ENCODE data around the gene MRPS2. TPM values are rescaled to one million over a fixed set of nuclear protein-coding genes. Genes with fewer than 3 reads are reported as not detected.

Gene MRPS2
- total and polyA plus RNA-seq, 10 of the 15 experiments (the other 5 are each of a cell fraction or from before 2014, with no cell fraction given) = 3.3 to 103 (median 69.5) TPM

DNA sequence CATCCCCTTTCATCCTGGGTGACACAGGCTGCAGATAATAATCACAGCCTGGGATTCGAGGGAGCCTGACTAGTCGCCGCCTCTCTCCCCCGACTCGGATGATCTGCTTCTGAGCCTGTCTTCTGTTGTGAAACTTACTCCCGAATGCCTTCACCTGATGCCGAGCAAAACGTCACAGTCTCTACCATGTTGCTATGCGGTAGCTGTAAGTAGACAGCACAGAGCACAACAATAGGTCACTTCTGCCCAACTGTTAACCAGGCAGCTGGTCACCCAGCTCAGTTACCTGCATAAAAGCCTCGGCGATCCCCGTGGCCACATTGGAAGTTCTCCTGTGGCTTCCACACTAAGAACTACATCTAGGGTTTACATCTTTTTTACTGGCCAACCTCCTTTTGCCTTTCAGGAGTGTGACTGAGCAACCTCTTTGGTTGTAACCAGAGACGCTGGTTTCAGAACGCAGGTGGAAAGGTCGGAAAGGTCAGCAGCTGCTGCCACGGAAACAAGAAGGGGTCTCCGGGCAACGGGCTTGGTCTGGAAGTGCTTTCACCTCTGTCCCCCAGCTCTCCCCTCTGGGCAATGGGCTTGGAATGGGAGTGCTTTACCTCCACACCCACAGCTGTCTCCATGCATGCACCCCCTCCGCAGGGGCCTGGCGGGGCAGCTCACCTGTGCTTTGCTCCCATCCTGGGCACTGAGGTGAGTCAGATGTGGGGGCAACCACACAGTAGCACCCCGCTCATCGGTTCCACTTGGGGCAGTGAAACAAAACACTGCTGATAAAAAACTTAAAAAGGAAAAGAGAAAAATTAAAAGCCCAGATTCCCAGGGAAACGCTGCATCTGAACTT is 28.5 kb upstream of the MRPS2 start:
- 48% methylated on average over 23 of the region's 23 CpGs for WGBS (ENCODE audit: insufficient coverage, insufficient replicate concordance, low lambda C conversion rate, missing lambda C conversion rate)
- Histone ChIP-seq H3K79me2 (ENCODE audit: control insufficient read depth, insufficient read depth, low read length) (no peaks in the 10 kb centered on the region), H3K9ac (ENCODE audit: control insufficient read depth, insufficient read depth, low read length) (no peak overlapping the region), H3K9me3 (replicated peaks; ENCODE audit: control insufficient read depth, insufficient read depth, low read length) (no peaks in the 10 kb centered on the region), H3K4me3 (no peak overlapping the region), H3K36me3 (ENCODE audit: control insufficient read depth in 2 of 2, insufficient read depth in 2 of 2, low read length in 1 of 2) (no peaks in the 10 kb centered on the region), H3K4me1 (ENCODE audit: control insufficient read depth, insufficient read depth, low read length) (no peaks in the 10 kb centered on the region), H2AFZ (ENCODE audit: control insufficient read depth, low read depth, low read length) (no peak overlapping the region), H4K20me1 (ENCODE audit: control insufficient read depth, insufficient read depth) (no peaks in the 10 kb centered on the region), H3K27ac (ENCODE audit: control insufficient read depth, insufficient read depth) (no peak overlapping the region), H3K27me3 (replicated peaks in 1 of 2; ENCODE audit: control insufficient read depth in 2 of 2, insufficient read depth in 2 of 2, low read length in 1 of 2) (0 out of 4 replicates have a peak, but pooled peaks cover 0 to 2% of the 10 kb centered on the region in 2 experiments), H3K4me2 (ENCODE audit: control insufficient read depth, insufficient read depth) (no peak overlapping the region)
- DNase-seq (ENCODE audit: low read depth, low spot score) (no peak), ATAC-seq (no peak), FAIRE-seq (no peak)
- in situ Hi-C loops (cut with MboI) = no loop called here
- intact Hi-C loops (cut with micrococcal nuclease; ENCODE audit: unreplicated experiment) = no loop called here
- ChIA-PET SMC1A (ENCODE audit: uncharacterized antibody, unreplicated experiment) (no interaction called here), CTCF (no interaction called here), POLR2A (no interaction called here), RAD21 (ENCODE audit: unreplicated experiment) (no interaction called here)
- BruUV-seq (replicated peaks) = no TSS peak
- TF ChIP-seq, protein P1, sequence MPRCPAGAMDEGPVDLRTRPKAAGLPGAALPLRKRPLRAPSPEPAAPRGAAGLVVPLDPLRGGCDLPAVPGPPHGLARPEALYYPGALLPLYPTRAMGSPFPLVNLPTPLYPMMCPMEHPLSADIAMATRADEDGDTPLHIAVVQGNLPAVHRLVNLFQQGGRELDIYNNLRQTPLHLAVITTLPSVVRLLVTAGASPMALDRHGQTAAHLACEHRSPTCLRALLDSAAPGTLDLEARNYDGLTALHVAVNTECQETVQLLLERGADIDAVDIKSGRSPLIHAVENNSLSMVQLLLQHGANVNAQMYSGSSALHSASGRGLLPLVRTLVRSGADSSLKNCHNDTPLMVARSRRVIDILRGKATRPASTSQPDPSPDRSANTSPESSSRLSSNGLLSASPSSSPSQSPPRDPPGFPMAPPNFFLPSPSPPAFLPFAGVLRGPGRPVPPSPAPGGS (IDR thresholded peaks at IDR 0.05; ENCODE audit: borderline replicate concordance, insufficient read depth, low read depth, low read length, poor library complexity, severe bottlenecking) = no peak
- no peak for TF ChIP-seq JUNB (IDR thresholded peaks at IDR 0.05)
- no peak for TF ChIP-seq CHD1 (IDR thresholded peaks at IDR 0.05; ENCODE audit: low read depth, low read length)
- no peak for TF ChIP-seq NFIC (IDR thresholded peaks at IDR 0.05; ENCODE audit: low read depth, low read length)
- TF ChIP-seq STAT3 (IDR thresholded peaks at IDR 0.05; ENCODE audit: low read depth, low read length) = no peak
- no peak for TF ChIP-seq SIN3A (IDR thresholded peaks at IDR 0.05; ENCODE audit: low read depth, low read length)
- TF ChIP-seq POLR2AphosphoS5 (IDR thresholded peaks at IDR 0.05; ENCODE audit: low read length) = no peak
- no peak for TF ChIP-seq LARP7 (IDR thresholded peaks at IDR 0.05)
- TF ChIP-seq, protein P2, sequence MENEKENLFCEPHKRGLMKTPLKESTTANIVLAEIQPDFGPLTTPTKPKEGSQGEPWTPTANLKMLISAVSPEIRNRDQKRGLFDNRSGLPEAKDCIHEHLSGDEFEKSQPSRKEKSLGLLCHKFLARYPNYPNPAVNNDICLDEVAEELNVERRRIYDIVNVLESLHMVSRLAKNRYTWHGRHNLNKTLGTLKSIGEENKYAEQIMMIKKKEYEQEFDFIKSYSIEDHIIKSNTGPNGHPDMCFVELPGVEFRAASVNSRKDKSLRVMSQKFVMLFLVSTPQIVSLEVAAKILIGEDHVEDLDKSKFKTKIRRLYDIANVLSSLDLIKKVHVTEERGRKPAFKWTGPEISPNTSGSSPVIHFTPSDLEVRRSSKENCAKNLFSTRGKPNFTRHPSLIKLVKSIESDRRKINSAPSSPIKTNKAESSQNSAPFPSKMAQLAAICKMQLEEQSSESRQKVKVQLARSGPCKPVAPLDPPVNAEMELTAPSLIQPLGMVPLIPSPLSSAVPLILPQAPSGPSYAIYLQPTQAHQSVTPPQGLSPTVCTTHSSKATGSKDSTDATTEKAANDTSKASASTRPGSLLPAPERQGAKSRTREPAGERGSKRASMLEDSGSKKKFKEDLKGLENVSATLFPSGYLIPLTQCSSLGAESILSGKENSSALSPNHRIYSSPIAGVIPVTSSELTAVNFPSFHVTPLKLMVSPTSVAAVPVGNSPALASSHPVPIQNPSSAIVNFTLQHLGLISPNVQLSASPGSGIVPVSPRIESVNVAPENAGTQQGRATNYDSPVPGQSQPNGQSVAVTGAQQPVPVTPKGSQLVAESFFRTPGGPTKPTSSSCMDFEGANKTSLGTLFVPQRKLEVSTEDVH (IDR thresholded peaks at IDR 0.05; ENCODE audit: low read depth, partially characterized antibody) = no peak
- no peak for TF ChIP-seq STAT1 (conservative IDR thresholded peaks at IDR 0.05)
- TF ChIP-seq NR2C2 (IDR thresholded peaks at IDR 0.05; ENCODE audit: borderline replicate concordance, control insufficient read depth, insufficient read length, low read depth) = no peak
- TF ChIP-seq, protein P3, sequence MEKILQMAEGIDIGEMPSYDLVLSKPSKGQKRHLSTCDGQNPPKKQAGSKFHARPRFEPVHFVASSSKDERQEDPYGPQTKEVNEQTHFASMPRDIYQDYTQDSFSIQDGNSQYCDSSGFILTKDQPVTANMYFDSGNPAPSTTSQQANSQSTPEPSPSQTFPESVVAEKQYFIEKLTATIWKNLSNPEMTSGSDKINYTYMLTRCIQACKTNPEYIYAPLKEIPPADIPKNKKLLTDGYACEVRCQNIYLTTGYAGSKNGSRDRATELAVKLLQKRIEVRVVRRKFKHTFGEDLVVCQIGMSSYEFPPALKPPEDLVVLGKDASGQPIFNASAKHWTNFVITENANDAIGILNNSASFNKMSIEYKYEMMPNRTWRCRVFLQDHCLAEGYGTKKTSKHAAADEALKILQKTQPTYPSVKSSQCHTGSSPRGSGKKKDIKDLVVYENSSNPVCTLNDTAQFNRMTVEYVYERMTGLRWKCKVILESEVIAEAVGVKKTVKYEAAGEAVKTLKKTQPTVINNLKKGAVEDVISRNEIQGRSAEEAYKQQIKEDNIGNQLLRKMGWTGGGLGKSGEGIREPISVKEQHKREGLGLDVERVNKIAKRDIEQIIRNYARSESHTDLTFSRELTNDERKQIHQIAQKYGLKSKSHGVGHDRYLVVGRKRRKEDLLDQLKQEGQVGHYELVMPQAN (conservative IDR thresholded peaks at IDR 0.05) = no peak
- no peak for TF ChIP-seq RELA (IDR thresholded peaks at IDR 0.05; ENCODE audit: borderline replicate concordance, partially characterized antibody)
- TF ChIP-seq TAF1 (IDR thresholded peaks at IDR 0.05; ENCODE audit: borderline replicate concordance, low read depth, low read length) = no peak
- no peak for TF ChIP-seq PAX8 (IDR thresholded peaks at IDR 0.05)
- TF ChIP-seq, protein P4, sequence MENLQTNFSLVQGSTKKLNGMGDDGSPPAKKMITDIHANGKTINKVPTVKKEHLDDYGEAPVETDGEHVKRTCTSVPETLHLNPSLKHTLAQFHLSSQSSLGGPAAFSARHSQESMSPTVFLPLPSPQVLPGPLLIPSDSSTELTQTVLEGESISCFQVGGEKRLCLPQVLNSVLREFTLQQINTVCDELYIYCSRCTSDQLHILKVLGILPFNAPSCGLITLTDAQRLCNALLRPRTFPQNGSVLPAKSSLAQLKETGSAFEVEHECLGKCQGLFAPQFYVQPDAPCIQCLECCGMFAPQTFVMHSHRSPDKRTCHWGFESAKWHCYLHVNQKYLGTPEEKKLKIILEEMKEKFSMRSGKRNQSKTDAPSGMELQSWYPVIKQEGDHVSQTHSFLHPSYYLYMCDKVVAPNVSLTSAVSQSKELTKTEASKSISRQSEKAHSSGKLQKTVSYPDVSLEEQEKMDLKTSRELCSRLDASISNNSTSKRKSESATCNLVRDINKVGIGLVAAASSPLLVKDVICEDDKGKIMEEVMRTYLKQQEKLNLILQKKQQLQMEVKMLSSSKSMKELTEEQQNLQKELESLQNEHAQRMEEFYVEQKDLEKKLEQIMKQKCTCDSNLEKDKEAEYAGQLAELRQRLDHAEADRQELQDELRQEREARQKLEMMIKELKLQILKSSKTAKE (IDR thresholded peaks at IDR 0.05; ENCODE audit: low read depth, poor library complexity, severe bottlenecking) = no peak

Data from GM12878 (cell line).